Ovary (tissue), 3 donors: ENCODE results near the gene PFKFB2.

Experiments
- EP300 ChIP-seq: sonication (generic); formaldehyde crosslinking; IDR thresholded peaks from one replicate; pipeline ENCODE4 v1.6.1; 2017; ENCODE audit warnings: antibody characterized with exemption
- POLR2A ChIP-seq: fragments of 450-650 bp; IDR thresholded peaks from one replicate; pipeline ENCODE4 v1.6.1; 2017; ENCODE audit warnings: antibody characterized with exemption, mild to moderate bottlenecking, moderate library complexity
- TF ChIP-seq, protein P1 (sequence below), 3 donors: fragments of 450-650 bp in 2 of 3; fragments of 200-600 bp in 1 of 3; IDR thresholded peaks; one replicate each; pipeline versions ENCODE4 v1.5.1 to v1.8.0; 2016 to 2022; ENCODE audit warnings: antibody characterized with exemption in 3 of 3, mild to moderate bottlenecking in 1 of 3
- donor health status: DM: no; HTN: no; CAD: no.

DNA sequence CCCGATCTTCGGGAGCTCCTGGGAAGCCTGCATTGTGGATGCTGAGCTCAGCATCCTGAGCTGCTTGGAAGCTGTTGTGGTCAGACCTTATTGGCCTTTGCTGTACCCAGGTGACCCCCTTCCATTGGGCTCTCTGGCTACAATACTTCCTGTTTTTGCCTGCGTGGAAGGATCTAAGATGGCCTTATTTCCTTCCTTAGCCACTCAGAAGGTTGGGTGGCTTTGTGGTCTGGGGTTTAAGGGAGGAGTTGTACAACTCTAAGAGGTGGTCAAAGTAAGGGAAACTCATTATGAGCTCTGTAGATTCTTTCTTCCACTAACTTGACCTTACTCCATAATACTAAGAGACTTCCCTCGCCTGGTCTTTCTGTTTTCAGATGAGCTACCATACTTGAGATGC lies 17.7 kb downstream of the PFKFB2 start:
- TF ChIP-seq EP300 (no peak), POLR2A (no peak)
- TF ChIP-seq, protein P1, sequence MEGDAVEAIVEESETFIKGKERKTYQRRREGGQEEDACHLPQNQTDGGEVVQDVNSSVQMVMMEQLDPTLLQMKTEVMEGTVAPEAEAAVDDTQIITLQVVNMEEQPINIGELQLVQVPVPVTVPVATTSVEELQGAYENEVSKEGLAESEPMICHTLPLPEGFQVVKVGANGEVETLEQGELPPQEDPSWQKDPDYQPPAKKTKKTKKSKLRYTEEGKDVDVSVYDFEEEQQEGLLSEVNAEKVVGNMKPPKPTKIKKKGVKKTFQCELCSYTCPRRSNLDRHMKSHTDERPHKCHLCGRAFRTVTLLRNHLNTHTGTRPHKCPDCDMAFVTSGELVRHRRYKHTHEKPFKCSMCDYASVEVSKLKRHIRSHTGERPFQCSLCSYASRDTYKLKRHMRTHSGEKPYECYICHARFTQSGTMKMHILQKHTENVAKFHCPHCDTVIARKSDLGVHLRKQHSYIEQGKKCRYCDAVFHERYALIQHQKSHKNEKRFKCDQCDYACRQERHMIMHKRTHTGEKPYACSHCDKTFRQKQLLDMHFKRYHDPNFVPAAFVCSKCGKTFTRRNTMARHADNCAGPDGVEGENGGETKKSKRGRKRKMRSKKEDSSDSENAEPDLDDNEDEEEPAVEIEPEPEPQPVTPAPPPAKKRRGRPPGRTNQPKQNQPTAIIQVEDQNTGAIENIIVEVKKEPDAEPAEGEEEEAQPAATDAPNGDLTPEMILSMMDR (IDR thresholded peaks at IDR 0.05) = no peak
